Vagina (tissue), 2 donors: ENCODE results near the gene HIF1A.

Experiments used
- CTCF ChIP-seq, 3 experiments: fragments of 450-650 bp in 2 of 3; fragments of 200-600 bp in 1 of 3; sonication (generic) in 1 of 3; IDR thresholded peaks; one replicate each; pipeline ENCODE4 v1.5.1; 2017 to 2019; ENCODE audit warnings: antibody characterized with exemption in 3 of 3, mild to moderate bottlenecking in 2 of 3, moderate library complexity in 2 of 3
- POLR2A ChIP-seq, 2 donors: fragments of 450-650 bp; IDR thresholded peaks; one replicate each; pipeline ENCODE4 v1.6.1; 2017; ENCODE audit warnings: antibody characterized with exemption in 2 of 2, mild to moderate bottlenecking in 2 of 2, moderate library complexity in 2 of 2
- POLR2AphosphoS5 ChIP-seq, 2 donors: sonication (generic); formaldehyde crosslinking; IDR thresholded peaks; one replicate each; pipeline ENCODE4 v1.9.0; 2017; ENCODE audit warnings: antibody characterized with exemption in 2 of 2, mild to moderate bottlenecking in 2 of 2, low read depth in 1 of 2; ENCODE audit not compliant: insufficient read depth in 1 of 2

- TF ChIP-seq POLR2A (IDR thresholded peaks at IDR 0.05) (no peak), CTCF (IDR thresholded peaks at IDR 0.05) (peak; percentile 55 to 75 (median 60)), POLR2AphosphoS5 (IDR thresholded peaks at IDR 0.05; ENCODE audit: insufficient read depth in 1 of 2, low read depth in 1 of 2) (no peak)
Observed at GRCh38 chr14:61730756-61731373, 35.6 kb downstream of the HIF1A start.
